Sigmoid colon (tissue), 4 donors: ENCODE measurements around the gene UBE2D4.

Experiments
- EP300 ChIP-seq, 4 donors: sonication (generic); formaldehyde crosslinking; IDR thresholded peaks; one replicate each; pipeline ENCODE4 v1.6.1; 2017; ENCODE audit warnings: antibody characterized with exemption in 4 of 4
- POLR2A ChIP-seq, 2 donors: fragments of 450-650 bp; IDR thresholded peaks; one replicate each; pipeline ENCODE4 v1.6.1; 2016; ENCODE audit warnings: antibody characterized with exemption in 2 of 2, mild to moderate bottlenecking in 2 of 2, moderate library complexity in 2 of 2
- POLR2AphosphoS5 ChIP-seq, 4 donors: sonication (generic); formaldehyde crosslinking; IDR thresholded peaks; one replicate each; pipeline ENCODE4 v1.6.1; 2017; ENCODE audit warnings: antibody characterized with exemption in 4 of 4
- TF ChIP-seq, protein P1 (sequence below), 4 experiments: fragments of 450-650 bp in 3 of 4; fragments of 200-600 bp in 1 of 4; IDR thresholded peaks; one replicate each; pipeline ENCODE4 v1.5.1; 2016 to 2019; ENCODE audit warnings: antibody characterized with exemption in 4 of 4, mild to moderate bottlenecking in 3 of 4, moderate library complexity in 2 of 4

- TF ChIP-seq, protein P1, sequence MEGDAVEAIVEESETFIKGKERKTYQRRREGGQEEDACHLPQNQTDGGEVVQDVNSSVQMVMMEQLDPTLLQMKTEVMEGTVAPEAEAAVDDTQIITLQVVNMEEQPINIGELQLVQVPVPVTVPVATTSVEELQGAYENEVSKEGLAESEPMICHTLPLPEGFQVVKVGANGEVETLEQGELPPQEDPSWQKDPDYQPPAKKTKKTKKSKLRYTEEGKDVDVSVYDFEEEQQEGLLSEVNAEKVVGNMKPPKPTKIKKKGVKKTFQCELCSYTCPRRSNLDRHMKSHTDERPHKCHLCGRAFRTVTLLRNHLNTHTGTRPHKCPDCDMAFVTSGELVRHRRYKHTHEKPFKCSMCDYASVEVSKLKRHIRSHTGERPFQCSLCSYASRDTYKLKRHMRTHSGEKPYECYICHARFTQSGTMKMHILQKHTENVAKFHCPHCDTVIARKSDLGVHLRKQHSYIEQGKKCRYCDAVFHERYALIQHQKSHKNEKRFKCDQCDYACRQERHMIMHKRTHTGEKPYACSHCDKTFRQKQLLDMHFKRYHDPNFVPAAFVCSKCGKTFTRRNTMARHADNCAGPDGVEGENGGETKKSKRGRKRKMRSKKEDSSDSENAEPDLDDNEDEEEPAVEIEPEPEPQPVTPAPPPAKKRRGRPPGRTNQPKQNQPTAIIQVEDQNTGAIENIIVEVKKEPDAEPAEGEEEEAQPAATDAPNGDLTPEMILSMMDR (IDR thresholded peaks at IDR 0.05) = no peak
- TF ChIP-seq EP300 (IDR thresholded peaks at IDR 0.05) = no peak
- no peak for TF ChIP-seq POLR2A (IDR thresholded peaks at IDR 0.05)
- no peak for TF ChIP-seq POLR2AphosphoS5 (IDR thresholded peaks at IDR 0.05)
Observed at GRCh38 chr7:43937444-43937843, 11.2 kb downstream of the UBE2D4 start.
